ENCODE data around the gene L2HGDH. TPM values are rescaled to one million over a fixed set of nuclear protein-coding genes. Genes with fewer than 3 reads are reported as not detected.

The L2HGDH gene
- total and polyA plus RNA-seq, 10 of the 15 experiments (the other 5 are each of a cell fraction or from before 2014, with no cell fraction given) = 2.6 to 18.3 (median 13.5) TPM

DNA sequence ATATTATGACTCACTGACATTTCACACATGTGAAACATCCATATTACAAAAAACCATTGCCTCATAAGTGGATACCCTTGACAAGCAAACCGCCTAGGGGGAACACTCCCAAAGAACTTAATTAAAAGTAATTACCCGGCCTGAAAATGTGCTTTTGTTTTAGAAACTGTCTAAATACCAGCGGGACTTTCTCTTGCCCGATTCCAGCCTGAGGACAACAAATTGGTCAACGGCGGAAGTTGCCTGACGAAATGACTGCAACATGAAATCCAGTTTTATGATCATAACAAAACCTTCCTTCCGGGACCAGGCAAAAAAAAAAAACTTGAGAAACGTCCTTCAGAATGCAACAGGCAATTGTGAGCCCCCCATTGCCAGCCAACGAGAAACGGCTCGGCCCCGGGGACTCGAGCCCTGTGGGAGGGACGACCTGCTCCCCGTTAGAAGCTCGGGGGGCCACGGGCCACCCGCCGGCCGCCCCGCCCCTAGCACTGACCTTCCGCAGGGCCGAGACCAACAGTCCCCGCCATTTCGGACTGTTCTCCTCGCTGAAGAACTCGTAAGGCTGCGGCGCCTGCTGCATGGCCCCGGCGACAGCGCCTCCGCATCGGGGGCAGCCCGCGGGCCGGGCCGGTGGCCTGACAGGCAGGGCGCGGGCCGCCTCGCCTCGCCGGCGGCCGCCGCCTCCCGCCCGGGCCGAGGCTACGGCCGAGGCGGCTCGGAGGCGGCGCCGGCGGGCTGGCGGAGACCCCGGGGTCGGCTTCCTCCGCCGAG is 81.1 kb downstream of the L2HGDH start (continued):
- TF ChIP-seq, protein P1, sequence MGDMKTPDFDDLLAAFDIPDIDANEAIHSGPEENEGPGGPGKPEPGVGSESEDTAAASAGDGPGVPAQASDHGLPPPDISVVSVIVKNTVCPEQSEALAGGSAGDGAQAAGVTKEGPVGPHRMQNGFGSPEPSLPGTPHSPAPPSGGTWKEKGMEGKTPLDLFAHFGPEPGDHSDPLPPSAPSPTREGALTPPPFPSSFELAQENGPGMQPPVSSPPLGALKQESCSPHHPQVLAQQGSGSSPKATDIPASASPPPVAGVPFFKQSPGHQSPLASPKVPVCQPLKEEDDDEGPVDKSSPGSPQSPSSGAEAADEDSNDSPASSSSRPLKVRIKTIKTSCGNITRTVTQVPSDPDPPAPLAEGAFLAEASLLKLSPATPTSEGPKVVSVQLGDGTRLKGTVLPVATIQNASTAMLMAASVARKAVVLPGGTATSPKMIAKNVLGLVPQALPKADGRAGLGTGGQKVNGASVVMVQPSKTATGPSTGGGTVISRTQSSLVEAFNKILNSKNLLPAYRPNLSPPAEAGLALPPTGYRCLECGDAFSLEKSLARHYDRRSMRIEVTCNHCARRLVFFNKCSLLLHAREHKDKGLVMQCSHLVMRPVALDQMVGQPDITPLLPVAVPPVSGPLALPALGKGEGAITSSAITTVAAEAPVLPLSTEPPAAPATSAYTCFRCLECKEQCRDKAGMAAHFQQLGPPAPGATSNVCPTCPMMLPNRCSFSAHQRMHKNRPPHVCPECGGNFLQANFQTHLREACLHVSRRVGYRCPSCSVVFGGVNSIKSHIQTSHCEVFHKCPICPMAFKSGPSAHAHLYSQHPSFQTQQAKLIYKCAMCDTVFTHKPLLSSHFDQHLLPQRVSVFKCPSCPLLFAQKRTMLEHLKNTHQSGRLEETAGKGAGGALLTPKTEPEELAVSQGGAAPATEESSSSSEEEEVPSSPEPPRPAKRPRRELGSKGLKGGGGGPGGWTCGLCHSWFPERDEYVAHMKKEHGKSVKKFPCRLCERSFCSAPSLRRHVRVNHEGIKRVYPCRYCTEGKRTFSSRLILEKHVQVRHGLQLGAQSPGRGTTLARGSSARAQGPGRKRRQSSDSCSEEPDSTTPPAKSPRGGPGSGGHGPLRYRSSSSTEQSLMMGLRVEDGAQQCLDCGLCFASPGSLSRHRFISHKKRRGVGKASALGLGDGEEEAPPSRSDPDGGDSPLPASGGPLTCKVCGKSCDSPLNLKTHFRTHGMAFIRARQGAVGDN (IDR thresholded peaks at IDR 0.05) = no peak
- TF ChIP-seq FOXK2 (IDR thresholded peaks at IDR 0.05) (no peak), EGR1 (IDR thresholded peaks at IDR 0.05; ENCODE audit: borderline replicate concordance in 1 of 2, low read depth in 2 of 2, low read length in 2 of 2) (no peak), IKZF2 (IDR thresholded peaks at IDR 0.05) (peak in 1 of 2 experiments; percentile 23; a peak in 1 of 4 replicates), NBN (IDR thresholded peaks at IDR 0.05) (0 out of 2 replicates have a peak, but pooled peaks have one; percentile 29), ASH2L (IDR thresholded peaks at IDR 0.05; ENCODE audit: borderline replicate concordance, low read depth) (no peak), TCF12 (IDR thresholded peaks at IDR 0.05; ENCODE audit: low read depth, low read length) (no peak), CREB1 (IDR thresholded peaks at IDR 0.05; ENCODE audit: low read depth) (peak; percentile 81), RFX5 (IDR thresholded peaks at IDR 0.05; ENCODE audit: low read depth, low read length) (no peak), SIN3A (IDR thresholded peaks at IDR 0.05; ENCODE audit: low read depth, low read length) (0 out of 2 replicates have a peak, but pooled peaks have one; percentile 38), ZNF274 (IDR thresholded peaks at IDR 0.05; ENCODE audit: insufficient read depth, insufficient read length) (no peak), TBL1XR1 (IDR thresholded peaks at IDR 0.05; ENCODE audit: low read depth, low read length) (no peak), ESRRA (IDR thresholded peaks at IDR 0.05; ENCODE audit: low read length) (no peak), RUNX3 (IDR thresholded peaks at IDR 0.05; ENCODE audit: low read length) (peak; percentile 31; the same call in 1 of the 2 replicates), PAX8 (IDR thresholded peaks at IDR 0.05) (no peak), ZBED1 (IDR thresholded peaks at IDR 0.05; ENCODE audit: borderline replicate concordance) (no peak), JUNB (IDR thresholded peaks at IDR 0.05) (peak; percentile 37)
- TF ChIP-seq, protein P2, sequence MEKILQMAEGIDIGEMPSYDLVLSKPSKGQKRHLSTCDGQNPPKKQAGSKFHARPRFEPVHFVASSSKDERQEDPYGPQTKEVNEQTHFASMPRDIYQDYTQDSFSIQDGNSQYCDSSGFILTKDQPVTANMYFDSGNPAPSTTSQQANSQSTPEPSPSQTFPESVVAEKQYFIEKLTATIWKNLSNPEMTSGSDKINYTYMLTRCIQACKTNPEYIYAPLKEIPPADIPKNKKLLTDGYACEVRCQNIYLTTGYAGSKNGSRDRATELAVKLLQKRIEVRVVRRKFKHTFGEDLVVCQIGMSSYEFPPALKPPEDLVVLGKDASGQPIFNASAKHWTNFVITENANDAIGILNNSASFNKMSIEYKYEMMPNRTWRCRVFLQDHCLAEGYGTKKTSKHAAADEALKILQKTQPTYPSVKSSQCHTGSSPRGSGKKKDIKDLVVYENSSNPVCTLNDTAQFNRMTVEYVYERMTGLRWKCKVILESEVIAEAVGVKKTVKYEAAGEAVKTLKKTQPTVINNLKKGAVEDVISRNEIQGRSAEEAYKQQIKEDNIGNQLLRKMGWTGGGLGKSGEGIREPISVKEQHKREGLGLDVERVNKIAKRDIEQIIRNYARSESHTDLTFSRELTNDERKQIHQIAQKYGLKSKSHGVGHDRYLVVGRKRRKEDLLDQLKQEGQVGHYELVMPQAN (conservative IDR thresholded peaks at IDR 0.05) = no peak
- TF ChIP-seq, protein P3, sequence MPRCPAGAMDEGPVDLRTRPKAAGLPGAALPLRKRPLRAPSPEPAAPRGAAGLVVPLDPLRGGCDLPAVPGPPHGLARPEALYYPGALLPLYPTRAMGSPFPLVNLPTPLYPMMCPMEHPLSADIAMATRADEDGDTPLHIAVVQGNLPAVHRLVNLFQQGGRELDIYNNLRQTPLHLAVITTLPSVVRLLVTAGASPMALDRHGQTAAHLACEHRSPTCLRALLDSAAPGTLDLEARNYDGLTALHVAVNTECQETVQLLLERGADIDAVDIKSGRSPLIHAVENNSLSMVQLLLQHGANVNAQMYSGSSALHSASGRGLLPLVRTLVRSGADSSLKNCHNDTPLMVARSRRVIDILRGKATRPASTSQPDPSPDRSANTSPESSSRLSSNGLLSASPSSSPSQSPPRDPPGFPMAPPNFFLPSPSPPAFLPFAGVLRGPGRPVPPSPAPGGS (IDR thresholded peaks at IDR 0.05; ENCODE audit: borderline replicate concordance, insufficient read depth, low read depth, low read length, poor library complexity, severe bottlenecking) = no peak
